ENCODE measurements around the gene DLGAP4.

DLGAP4 gene

DNA sequence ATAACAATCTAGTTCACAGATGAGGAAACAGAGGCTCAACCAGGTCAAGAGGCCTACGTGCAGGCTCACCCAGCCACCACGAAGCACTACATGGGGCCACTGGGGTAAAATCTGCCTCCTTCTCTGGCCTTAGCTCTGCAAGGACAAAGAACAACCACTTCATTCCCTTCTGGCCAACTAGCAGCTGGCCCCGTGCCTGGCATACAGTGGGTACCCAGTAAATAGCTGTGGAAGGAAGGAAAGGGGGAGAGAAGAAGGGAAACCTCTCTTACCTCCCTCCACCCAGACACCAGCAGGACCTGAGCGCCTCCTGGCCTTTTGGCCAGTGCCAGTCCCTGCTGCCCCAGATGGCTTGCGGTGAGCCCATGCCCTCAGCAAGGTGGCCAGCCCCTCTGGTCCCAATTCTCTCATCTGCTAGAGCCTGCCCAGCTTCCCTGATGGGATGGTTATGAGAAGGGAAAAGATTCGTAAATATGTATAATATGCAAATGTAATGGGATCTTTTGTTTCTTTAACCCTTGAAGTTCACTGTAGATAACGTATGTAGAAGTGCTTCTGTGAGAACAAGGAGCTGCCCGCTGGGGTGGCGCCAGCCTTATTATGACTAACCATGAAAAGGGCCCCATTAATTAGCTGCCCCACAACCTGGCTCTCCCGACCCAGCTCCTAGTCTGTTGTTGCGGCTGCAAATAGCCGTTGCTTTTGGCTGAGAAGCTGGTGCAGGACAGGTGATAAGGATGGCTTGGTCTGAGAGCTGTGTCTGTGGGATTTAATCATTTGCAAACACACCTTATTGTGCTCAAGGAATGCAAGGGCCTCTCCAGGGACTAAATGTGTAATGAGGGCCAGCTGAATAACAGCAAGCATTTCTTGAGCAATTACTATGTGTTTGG lies 62.0 kb downstream of the DLGAP4 start:
- TF ChIP-seq, protein P1, sequence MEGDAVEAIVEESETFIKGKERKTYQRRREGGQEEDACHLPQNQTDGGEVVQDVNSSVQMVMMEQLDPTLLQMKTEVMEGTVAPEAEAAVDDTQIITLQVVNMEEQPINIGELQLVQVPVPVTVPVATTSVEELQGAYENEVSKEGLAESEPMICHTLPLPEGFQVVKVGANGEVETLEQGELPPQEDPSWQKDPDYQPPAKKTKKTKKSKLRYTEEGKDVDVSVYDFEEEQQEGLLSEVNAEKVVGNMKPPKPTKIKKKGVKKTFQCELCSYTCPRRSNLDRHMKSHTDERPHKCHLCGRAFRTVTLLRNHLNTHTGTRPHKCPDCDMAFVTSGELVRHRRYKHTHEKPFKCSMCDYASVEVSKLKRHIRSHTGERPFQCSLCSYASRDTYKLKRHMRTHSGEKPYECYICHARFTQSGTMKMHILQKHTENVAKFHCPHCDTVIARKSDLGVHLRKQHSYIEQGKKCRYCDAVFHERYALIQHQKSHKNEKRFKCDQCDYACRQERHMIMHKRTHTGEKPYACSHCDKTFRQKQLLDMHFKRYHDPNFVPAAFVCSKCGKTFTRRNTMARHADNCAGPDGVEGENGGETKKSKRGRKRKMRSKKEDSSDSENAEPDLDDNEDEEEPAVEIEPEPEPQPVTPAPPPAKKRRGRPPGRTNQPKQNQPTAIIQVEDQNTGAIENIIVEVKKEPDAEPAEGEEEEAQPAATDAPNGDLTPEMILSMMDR (IDR thresholded peaks at IDR 0.05; ENCODE audit: low read depth, low read length): no peak
- H3K4me3 ChIP-seq (ENCODE audit: low read depth, low read length): no peak overlapping the region
- in situ Hi-C loops (cut with HindIII; ENCODE audit: low sequenced_read_pairs): no loop called here
- no peak for DNase-seq (ENCODE audit: low read depth, low spot score)

DNA sequence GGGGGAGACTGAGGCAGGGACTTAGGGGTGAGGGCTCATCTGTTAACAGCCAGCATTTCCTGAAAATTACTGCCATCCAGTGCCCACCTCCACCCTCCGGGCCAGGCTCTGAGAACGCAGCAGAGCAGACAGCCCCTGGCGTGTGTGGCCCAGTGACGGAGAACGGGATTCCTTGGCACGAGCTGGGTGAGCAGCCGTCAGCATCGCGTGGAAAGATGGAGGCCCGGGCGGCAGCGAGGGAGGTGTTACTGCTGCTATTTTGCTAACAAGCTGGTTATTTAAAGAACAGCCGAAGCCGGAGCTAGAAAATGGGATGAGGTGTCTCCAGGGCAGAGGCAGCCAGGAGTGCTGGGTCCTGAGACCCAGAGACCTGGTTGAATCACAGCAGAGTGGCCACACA lies 62.7 kb downstream of the DLGAP4 start:
- in situ Hi-C loops (cut with HindIII; ENCODE audit: low sequenced_read_pairs): no loop called here
- TF ChIP-seq, protein P1 (IDR thresholded peaks at IDR 0.05; ENCODE audit: low read depth, low read length): no peak
- H3K4me3 ChIP-seq (ENCODE audit: low read depth, low read length): no peak overlapping the region
- DNase-seq (ENCODE audit: low read depth, low spot score): no peak

GRCh38 chr20:36369739-36370138 lies 63.6 kb downstream of the DLGAP4 start:
- in situ Hi-C loops (cut with HindIII; ENCODE audit: low sequenced_read_pairs): no loop called here
- H3K4me3 ChIP-seq (ENCODE audit: low read depth, low read length): no peak overlapping the region
- no peak for DNase-seq (ENCODE audit: low read depth, low spot score)
- TF ChIP-seq, protein P1 (IDR thresholded peaks at IDR 0.05; ENCODE audit: low read depth, low read length): no peak

DNA sequence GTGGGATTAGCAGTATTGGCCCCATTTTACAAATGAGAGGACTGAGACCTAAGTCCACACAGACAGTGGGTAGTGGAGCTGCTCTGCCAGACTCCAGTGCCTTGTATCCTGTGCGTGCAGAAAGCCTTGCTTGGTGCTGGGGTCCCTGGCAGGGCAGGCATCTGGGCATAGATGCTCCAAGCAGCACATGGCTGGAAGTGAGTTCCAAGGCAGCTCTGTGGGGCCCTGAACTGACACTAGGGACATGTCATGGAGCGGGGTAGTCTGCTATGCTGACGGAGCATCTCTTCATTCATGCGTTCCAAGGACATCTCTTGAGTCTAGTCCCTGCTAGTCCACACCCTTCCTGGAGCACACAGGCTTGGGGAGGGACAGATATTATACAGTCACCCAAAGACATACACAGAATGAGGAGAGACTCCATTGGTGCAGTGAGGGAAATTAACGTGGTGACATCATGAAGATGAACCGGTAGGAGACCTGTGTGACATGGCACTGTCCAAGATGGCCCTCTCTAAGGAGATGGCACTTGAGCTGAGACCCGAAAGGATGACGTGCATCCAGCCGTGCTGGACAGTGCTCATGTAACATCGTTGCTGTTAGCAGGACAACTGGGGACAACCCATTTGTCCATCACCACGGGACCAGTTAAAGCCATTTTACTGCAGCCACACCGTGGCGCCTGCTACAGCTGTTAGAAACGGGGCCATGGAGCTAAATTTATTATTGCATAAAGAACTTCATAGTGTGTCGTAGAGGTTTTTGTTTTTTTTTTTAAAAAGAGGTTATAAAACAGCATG lies 65.1 kb downstream of the DLGAP4 start:
- no peak overlapping the region for H3K4me3 ChIP-seq (ENCODE audit: low read depth, low read length)
- DNase-seq (ENCODE audit: low read depth, low spot score): no peak
- TF ChIP-seq, protein P1 (IDR thresholded peaks at IDR 0.05; ENCODE audit: low read depth, low read length): no peak
- in situ Hi-C loops (cut with HindIII; ENCODE audit: low sequenced_read_pairs): no loop called here

DNA sequence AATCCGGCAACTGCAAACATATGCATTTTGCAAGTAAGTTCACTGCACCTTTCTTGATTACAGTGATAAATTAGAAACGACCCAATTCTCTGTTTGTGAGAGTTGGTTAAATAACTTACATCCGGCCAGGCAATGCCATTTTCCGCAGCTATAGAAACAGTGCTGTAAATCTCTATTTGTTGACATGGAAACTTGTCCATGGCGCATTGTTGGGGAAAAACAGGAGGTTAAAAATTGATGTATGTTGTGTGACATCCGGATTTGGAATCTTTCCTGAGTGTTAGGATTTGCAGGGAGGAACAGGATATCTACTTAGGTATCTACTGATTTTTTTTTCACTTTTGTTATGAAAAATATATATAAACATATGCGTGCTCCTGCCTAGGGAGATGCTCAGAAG lies 66.5 kb downstream of the DLGAP4 start:
- DNase-seq (ENCODE audit: low read depth, low spot score): no peak
- in situ Hi-C loops (cut with HindIII; ENCODE audit: low sequenced_read_pairs): no loop called here
- no peak overlapping the region for H3K4me3 ChIP-seq (ENCODE audit: low read depth, low read length)
- TF ChIP-seq, protein P1 (IDR thresholded peaks at IDR 0.05; ENCODE audit: low read depth, low read length): no peak

DNA sequence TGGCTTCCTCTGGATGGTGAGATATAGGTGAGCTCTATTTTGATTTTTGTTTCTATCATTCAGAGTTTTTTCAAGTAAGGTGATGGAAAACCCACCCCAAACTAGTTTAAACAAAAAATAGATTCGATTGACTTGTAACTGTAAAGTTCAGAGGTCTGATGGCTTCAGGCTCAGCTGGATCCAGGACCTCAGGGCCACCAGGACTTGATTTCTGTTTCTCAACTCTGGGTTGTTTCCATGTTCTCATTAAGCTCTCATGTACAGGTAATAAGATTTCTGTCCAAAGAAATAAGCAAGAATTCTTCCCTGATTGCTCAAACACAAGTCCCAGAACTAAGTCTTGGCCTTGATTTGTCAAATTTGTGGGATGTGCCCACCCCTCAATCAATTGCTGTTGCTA lies 67.0 kb downstream of the DLGAP4 start:
- no peak for DNase-seq (ENCODE audit: low read depth, low spot score)
- TF ChIP-seq, protein P1 (IDR thresholded peaks at IDR 0.05; ENCODE audit: low read depth, low read length): no peak
- H3K4me3 ChIP-seq (ENCODE audit: low read depth, low read length): no peak overlapping the region
- in situ Hi-C loops (cut with HindIII; ENCODE audit: low sequenced_read_pairs): no loop called here

Data from astrocyte of the spinal cord (primary cell).